Measurements from ENCODE around the gene FOXRED2.

DNA sequence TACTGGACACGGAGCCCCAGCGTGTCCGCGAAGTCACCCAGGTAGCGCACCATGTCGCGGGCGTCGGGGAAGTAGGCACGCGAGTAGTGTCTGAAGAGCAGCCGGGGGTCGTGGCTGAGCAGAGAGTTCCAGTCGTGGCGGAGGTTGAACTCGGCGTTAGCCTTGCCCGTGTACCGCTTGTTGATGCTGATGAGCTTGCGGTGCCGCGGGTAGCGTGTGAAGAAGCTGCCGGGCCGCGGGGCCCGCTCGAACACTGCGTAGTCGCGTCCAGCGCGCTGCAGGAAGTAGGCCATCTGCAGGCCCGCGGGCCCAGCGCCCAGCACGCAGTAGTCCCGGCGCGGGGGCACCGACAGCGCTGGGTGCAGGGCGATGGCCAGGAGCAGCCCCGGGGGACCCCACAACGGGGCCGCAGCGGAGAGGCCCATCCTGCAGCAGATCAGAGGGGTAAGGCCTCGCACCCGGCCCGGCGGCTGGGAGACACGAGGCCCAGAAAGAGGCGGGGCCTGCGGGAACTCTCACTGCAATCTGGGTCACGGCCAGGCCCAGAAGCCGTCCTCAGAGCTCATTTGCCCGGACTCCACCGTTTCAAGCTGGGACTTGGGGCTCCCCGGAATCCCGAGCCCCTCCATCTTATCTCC, 723 bp downstream of the FOXRED2 start:
- TF ChIP-seq PAX5 (IDR thresholded peaks at IDR 0.05; ENCODE audit: insufficient read depth, low read length, severe bottlenecking) (no peak), POLR2A (IDR thresholded peaks at IDR 0.05; ENCODE audit: low read depth, low read length) (no peak), TAF1 (IDR thresholded peaks at IDR 0.05; ENCODE audit: low read depth, low read length) (no peak), POLR2AphosphoS5 (IDR thresholded peaks at IDR 0.05; ENCODE audit: low read depth, low read length) (no peak), POU2F2 (IDR thresholded peaks at IDR 0.05; ENCODE audit: low read depth, low read length) (no peak)

All from GM12891 (cell line).